Activated T-helper 2 cell treated with anti-CD3 and anti-CD28 coated beads, Interferon-gamma antibody, Interleukin-2, Interleukin-4, amounts not matched to agents 10 μg/mL and 5 μg/mL and 100 μg/mL, durations not matched to agents 14 hours and 24 hours and 36 hours (primary cell): ENCODE results near the gene DOC2B. TPM values are rescaled to one million over a fixed set of nuclear protein-coding genes. Genes with fewer than 3 reads are reported as not detected.
A peak's percentile ranks its signal among the peaks of the same experiment; 100 is the strongest.

ENCODE experiments used
- DNase-seq: peaks from one replicate; pipeline ENCODE4 v3.0.0; 2021; ENCODE audit warnings: low spot score
- H3K27ac Mint-ChIP-seq: one replicate; pipeline ENCODE4 v1.8.0; 2021; ENCODE audit warnings: mixed read lengths
- H3K27me3 Mint-ChIP-seq: one replicate; pipeline ENCODE4 v1.8.0; 2021; ENCODE audit warnings: low read depth, mixed read lengths
- H3K36me3 Mint-ChIP-seq: one replicate; pipeline ENCODE4 v1.8.0; 2021; ENCODE audit warnings: low read depth, mixed read lengths
- H3K4me1 Mint-ChIP-seq: one replicate; pipeline ENCODE4 v1.8.0; 2021; ENCODE audit warnings: low read depth, mixed read lengths
- H3K4me3 Mint-ChIP-seq: one replicate; pipeline ENCODE4 v1.8.0; 2021; ENCODE audit warnings: low read depth, mild to moderate bottlenecking, moderate library complexity, mixed read lengths
- H3K9me3 Mint-ChIP-seq: one replicate; pipeline ENCODE4 v1.8.0; 2021; ENCODE audit warnings: mixed read lengths
- intact Hi-C: fragments of 100-400 bp; cut with micrococcal nuclease; formaldehyde crosslinking; loops from one replicate; pipeline ENCODE4 v1.15.1; 2023
- total RNA-seq: library from RNA; stranded (reverse); gene quantifications from 2 replicates; pipeline ENCODE4 v1.2.3, GENCODE V29; 2022

Gene DOC2B
- total RNA-seq, 1 donor from 2014 or later = 0.37 TPM

DNA sequence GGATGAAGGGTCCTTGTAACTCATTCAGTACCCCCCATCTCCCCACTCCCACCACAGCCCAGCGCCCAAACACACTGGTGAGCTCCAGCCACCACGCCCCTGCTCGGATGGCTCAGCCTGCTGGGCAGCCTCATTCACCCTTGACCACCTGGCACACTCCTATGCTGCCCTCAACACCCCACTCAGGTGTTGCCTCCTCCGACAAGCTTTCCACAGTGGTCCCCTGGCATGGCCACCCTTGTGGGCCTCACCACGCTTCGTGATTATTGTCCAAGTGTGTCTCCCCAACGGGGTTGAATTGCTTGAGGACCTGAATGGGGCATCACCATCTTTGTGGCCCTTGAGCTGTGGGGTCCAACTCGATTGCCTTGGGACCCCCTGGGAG lies 12.0 kb upstream of the DOC2B start:
- Mint-ChIP-seq H3K4me1 (no peaks in the 10 kb centered on the region), H3K36me3 (no peaks in the 10 kb centered on the region), H3K4me3 (no peak overlapping the region), H3K27me3 (no peaks in the 10 kb centered on the region), H3K27ac (no peak overlapping the region), H3K9me3 (no peaks in the 10 kb centered on the region)
- DNase-seq = no peak
- intact Hi-C loops = no loop called here

- Mint-ChIP-seq H3K27ac (no peak overlapping the region), H3K27me3 (no peaks in the 10 kb centered on the region), H3K4me1 (no peaks in the 10 kb centered on the region), H3K9me3 (no peaks in the 10 kb centered on the region), H3K4me3 (no peak overlapping the region), H3K36me3 (no peaks in the 10 kb centered on the region)
- intact Hi-C loops = no loop called here
- DNase-seq = no peak
Observed at GRCh38 chr17:192666-193425, 11.4 kb upstream of the DOC2B start.

GRCh38 chr17:189444-189843 lies 8.0 kb upstream of the DOC2B start:
- H3K27me3 Mint-ChIP-seq = peaks cover 10% of the 10 kb centered on the region
- intact Hi-C loops = no loop called here
- H3K4me1 Mint-ChIP-seq = peaks cover 16% of the 10 kb centered on the region
- no peak overlapping the region for H3K27ac Mint-ChIP-seq
- no peaks in the 10 kb centered on the region for H3K9me3 Mint-ChIP-seq
- H3K4me3 Mint-ChIP-seq = no peak overlapping the region
- no peaks in the 10 kb centered on the region for H3K36me3 Mint-ChIP-seq
- no peak for DNase-seq

GRCh38 chr17:187130-187529 lies 5.7 kb upstream of the DOC2B start:
- no peaks in the 10 kb centered on the region for H3K9me3 Mint-ChIP-seq
- intact Hi-C loops = no loop called here

DNA sequence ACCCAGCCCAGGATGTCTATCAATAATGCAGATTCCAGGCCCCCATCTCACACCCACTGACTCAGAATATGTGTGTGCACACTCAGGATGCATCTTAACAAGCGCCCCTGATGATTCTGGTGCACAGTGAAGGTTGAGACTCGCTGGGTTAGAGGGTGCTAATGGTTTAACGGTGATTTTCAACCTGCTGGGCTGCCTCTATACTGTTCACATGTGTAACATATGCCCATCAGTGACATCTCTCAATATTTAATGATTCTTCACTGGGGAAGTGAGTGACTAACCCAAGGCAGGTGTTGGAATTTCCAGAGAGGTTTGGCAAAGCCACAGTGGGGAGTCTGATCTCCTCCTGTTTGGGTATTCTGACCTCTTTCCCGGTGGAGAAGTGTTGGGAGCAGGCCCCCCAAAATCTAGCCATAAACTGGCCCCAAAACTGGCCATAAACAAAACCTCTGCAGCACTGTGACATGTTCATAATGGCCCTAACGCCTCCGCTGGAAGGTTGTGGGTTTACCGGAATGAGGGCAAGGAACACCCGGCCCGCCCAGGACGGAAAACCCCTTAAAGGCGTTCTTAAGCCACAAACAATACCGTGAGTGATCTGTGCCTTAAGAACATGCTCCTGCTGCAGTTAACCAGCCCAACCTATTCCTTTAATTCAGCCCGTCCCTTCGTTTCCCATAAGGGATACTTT lies 4.1 kb upstream of the DOC2B start:
- H3K36me3 Mint-ChIP-seq = no peaks in the 10 kb centered on the region
- peaks cover 16% of the 10 kb centered on the region for H3K4me1 Mint-ChIP-seq
- no peak for DNase-seq
- intact Hi-C loops = no loop called here
- no peaks in the 10 kb centered on the region for H3K9me3 Mint-ChIP-seq
- no peak overlapping the region for H3K4me3 Mint-ChIP-seq
- peaks cover 23% of the 10 kb centered on the region for H3K27me3 Mint-ChIP-seq
- H3K27ac Mint-ChIP-seq = peak overlapping the region; percentile 59

More at GRCh38 chr17:187130-187529, 5.7 kb upstream of the DOC2B start:
- no peak for DNase-seq
- H3K4me3 Mint-ChIP-seq = no peak overlapping the region
- H3K4me1 Mint-ChIP-seq = peaks cover 16% of the 10 kb centered on the region
- H3K27me3 Mint-ChIP-seq = peaks cover 19% of the 10 kb centered on the region
- H3K36me3 Mint-ChIP-seq = no peaks in the 10 kb centered on the region
- no peak overlapping the region for H3K27ac Mint-ChIP-seq

DNA sequence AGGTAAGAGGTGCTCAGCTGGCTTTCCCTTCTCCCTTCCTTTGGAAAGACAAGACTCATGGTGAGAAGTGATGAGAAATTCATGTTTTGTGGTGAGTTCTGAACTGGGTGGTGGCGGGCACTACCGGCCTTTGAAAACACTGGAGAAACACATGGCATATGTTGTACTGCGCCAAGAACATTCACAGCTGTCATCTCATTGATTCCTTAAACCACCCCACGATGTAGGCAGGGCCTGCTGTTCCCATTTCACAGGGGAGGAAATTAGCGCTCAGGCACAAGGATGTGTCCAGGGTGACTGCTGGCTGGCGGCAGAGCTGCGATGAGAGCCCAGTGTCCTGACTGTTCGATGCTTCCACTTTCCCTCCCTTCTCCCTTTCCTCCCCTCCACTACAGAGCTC lies 1.6 kb upstream of the DOC2B start:
- intact Hi-C loops = no loop called here
- Mint-ChIP-seq H3K27me3 (peaks cover 35% of the 10 kb centered on the region), H3K4me3 (no peak overlapping the region), H3K9me3 (no peaks in the 10 kb centered on the region), H3K36me3 (no peaks in the 10 kb centered on the region), H3K27ac (no peak overlapping the region), H3K4me1 (peaks cover 16% of the 10 kb centered on the region)
- no peak for DNase-seq

DNA sequence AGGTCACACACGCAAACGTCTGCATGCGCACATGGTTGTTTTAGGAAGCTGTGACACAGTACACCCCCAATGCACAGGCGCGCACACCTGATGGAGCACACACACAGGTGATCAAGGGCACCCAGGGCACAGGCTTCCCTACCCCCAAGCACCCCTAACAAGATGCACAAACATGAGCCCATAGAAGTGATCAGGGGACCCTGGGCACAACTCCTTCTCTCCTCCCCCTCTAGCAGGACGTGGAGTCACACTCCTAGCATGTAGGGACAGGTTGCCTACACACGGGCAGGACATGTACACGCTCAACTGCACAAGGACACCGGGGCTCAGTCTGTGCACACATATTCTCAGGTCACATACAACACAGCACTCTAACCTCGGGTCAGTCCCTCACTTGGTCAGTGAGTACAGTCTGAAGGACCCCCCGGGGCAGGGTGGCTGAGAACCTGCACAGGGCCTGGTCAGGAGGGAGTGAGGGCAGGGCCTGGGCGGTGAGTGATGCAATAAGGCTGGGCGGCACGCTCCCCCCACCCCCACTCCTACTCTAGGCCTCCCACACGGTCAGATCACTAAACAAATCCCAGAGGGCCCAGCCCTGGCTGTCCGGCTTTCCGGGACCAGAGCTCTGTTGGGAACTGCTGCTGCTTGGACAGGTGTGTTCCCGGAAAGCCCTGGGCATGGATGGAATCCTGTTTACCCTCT lies 751 bp upstream of the DOC2B start:
- Mint-ChIP-seq H3K36me3 (no peaks in the 10 kb centered on the region), H3K9me3 (no peaks in the 10 kb centered on the region), H3K27me3 (peaks cover 43% of the 10 kb centered on the region), H3K4me1 (peaks cover 16% of the 10 kb centered on the region), H3K27ac (no peak overlapping the region), H3K4me3 (peak overlapping the region; percentile 50)
- intact Hi-C loops = no loop called here
- DNase-seq = no peak

DNA sequence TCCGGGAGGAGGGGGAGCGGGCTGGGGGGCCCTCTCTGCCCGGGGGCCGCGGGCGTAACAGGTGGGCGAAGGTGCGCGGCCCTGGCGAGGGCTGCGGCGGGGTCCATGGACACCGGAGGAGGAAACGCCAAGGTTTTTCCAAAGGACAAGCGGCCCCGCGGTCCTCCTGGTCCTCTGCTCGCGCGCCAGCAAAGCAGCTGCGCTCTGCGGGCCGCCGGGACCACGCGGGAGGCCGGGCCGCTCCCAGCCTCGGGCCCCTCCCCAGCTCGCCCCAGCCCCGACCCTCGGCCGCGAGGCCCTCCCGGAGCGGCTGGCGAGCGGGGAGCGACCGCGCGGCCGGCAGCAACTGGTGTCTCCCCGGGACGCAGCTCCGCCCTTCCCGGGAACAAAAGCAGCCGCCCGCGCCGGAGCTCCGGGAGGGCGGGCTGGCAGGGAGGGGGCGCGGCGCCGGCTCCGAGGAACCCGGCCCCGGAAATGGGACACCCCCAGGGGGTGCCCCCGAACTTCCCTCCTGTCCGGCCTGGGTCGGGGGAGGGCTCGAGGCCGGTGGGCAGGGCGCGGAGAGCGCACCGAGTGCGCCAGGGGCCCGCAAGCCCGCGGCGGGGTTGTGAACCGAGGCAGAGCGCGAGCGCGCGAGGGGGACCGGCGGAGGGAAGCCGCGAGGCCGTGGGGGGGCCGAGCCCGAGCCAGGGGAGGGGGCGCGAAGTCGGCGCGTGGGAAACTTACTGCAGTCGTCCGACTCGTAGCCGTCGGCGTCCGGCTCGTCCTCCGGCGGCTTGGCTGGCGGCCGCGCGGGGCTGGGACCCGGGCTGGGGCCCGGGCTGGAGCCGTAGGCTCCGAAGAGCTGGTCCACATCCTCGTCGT lies 837 bp downstream of the DOC2B start:
- Mint-ChIP-seq H3K4me3 (no peak overlapping the region), H3K36me3 (no peaks in the 10 kb centered on the region), H3K27me3 (peaks cover 44% of the 10 kb centered on the region), H3K9me3 (no peaks in the 10 kb centered on the region), H3K4me1 (peaks cover 8% of the 10 kb centered on the region), H3K27ac (no peak overlapping the region)
- DNase-seq = no peak
- intact Hi-C loops = no loop called here

- Mint-ChIP-seq H3K27me3 (peaks cover 38% of the 10 kb centered on the region), H3K36me3 (no peaks in the 10 kb centered on the region), H3K4me1 (peaks cover under 1% of the 10 kb centered on the region), H3K4me3 (no peak overlapping the region), H3K27ac (no peak overlapping the region), H3K9me3 (no peaks in the 10 kb centered on the region)
- intact Hi-C loops = no loop called here
- DNase-seq = no peak
Observed at GRCh38 chr17:179781-180380, 1.6 kb downstream of the DOC2B start.

GRCh38 chr17:179066-179432 lies 2.4 kb downstream of the DOC2B start:
- intact Hi-C loops = no loop called here
- H3K4me1 Mint-ChIP-seq = no peaks in the 10 kb centered on the region
- H3K4me3 Mint-ChIP-seq = no peak overlapping the region
- H3K27me3 Mint-ChIP-seq = peaks cover 34% of the 10 kb centered on the region
- H3K27ac Mint-ChIP-seq = no peak overlapping the region
- H3K36me3 Mint-ChIP-seq = no peaks in the 10 kb centered on the region
- H3K9me3 Mint-ChIP-seq = no peaks in the 10 kb centered on the region
- no peak for DNase-seq

GRCh38 chr17:178292-179065 lies 3.0 kb downstream of the DOC2B start:
- Mint-ChIP-seq H3K4me3 (no peak overlapping the region), H3K27me3 (peaks cover 30% of the 10 kb centered on the region), H3K27ac (no peak overlapping the region), H3K4me1 (no peaks in the 10 kb centered on the region), H3K9me3 (no peaks in the 10 kb centered on the region), H3K36me3 (no peaks in the 10 kb centered on the region)
- DNase-seq = no peak
- intact Hi-C loops = no loop called here

DNA sequence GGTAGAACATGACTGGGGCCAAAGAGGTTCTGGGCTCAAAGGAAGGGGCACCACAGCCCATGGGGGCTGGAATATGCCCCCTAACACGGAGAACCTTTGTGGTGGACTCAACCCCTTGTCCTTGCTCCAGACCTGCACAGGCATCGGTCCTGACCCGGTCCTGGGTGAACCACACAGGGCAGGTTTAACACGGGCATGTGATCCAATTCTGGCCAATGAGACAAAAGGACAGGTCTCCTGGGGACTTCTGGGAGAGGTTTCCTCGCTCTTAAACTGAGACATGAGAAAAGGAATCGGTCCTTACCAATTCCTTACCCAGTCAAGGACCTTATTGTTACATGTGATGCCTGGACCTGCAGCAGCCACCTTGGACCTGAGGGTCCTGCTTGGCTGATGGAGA lies 3.7 kb downstream of the DOC2B start:
- Mint-ChIP-seq H3K27me3 (peaks cover 28% of the 10 kb centered on the region), H3K9me3 (no peaks in the 10 kb centered on the region), H3K27ac (no peak overlapping the region), H3K4me1 (no peaks in the 10 kb centered on the region), H3K4me3 (no peak overlapping the region), H3K36me3 (no peaks in the 10 kb centered on the region)
- intact Hi-C loops = no loop called here
- DNase-seq = no peak
